Kidney epithelial cell (primary cell): ENCODE results near the gene PTGR2. TPM values are rescaled to one million over a fixed set of nuclear protein-coding genes. Genes with fewer than 3 reads are reported as not detected.
"Not testable (repeated sequence)": the region's sequence is repeated elsewhere in the genome, so short reads cannot be mapped to it uniquely, and the experiment has no call there.

Source experiments
- DNase-seq: peaks from one replicate; pipeline ENCODE4 v3.0.0-alpha.2; 2010; ENCODE audit warnings: low read depth
- H3K27me3 ChIP-seq: 2 replicates; pipeline ENCODE4 v1.6.0; 2011; ENCODE audit warnings: low read length; ENCODE audit not compliant: control insufficient read depth, insufficient read depth
- H3K36me3 ChIP-seq: 2 replicates; pipeline ENCODE4 v1.5.1; 2011; ENCODE audit warnings: low read length; ENCODE audit not compliant: control insufficient read depth, insufficient read depth
- H3K4me3 ChIP-seq: 2 replicates; pipeline ENCODE4 v1.5.1; 2011; ENCODE audit warnings: low read depth, mild to moderate bottlenecking, control low read depth, low read length
- CTCF ChIP-seq: IDR thresholded peaks from 2 replicates; pipeline ENCODE4 v1.5.1; 2011; ENCODE audit warnings: mild to moderate bottlenecking, moderate library complexity, low read length, control low read depth, inconsistent platforms; ENCODE audit not compliant: insufficient read depth, poor library complexity, severe bottlenecking
- total RNA-seq: library from RNA; depleted of rRNA; stranded (reverse); fragments of >200 nt; gene quantifications from 2 replicates; pipeline ENCODE4 v1.2.3, GENCODE V29; 2015

PTGR2 gene
- total RNA-seq, 1 donor from 2014 or later: 5.7 TPM

DNA sequence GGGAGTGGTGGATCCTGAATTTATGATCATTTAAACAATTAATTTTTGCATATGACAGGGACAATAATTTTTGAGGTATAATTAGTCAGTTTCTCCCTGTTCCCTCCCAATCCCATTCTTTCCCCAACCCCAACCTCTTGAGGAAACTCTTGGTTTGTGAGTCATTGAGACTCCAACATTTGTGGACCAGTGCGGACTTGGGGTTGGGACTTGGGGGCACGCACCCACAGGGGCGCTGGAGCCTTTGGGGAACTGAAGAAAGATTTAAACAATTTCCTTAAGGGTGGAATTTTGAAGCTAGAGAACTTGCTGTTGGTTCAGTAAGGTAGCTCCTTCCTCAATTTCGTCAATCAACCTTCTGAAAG, 17.4 kb upstream of the PTGR2 start:
- H3K27me3 ChIP-seq: no peaks in the 10 kb centered on the region
- no peak for DNase-seq
- H3K36me3 ChIP-seq: no peaks in the 10 kb centered on the region
- H3K4me3 ChIP-seq: no peak overlapping the region
- no peak for TF ChIP-seq CTCF

- DNase-seq, H3K27me3 ChIP-seq, H3K4me3 ChIP-seq, H3K36me3 ChIP-seq: not testable (repeated sequence)
Measured at GRCh38 chr14:73838293-73839034, 13.2 kb upstream of the PTGR2 start.

- no peak for TF ChIP-seq CTCF
Measured at GRCh38 chr14:73842201-73842600, 9.4 kb upstream of the PTGR2 start.

DNA sequence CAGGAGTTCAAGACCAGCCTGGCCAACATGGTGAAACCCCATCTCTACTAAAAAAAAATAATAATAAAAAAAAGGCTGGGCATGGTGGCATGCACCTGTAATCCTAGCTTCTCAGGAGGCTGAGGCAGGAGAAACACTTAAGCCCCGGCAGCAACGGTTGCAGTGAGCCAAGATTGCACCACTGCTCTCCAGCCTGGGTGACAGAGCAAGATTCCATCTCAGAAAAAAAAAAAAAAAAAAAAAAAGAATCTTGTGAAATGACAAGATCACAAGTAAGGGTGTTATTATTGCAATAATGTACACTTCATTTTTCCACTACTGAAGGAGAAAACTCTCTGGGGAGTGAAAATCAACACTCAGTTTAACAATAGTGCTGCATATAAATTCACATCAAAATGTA, 8.8 kb upstream of the PTGR2 start:
- TF ChIP-seq CTCF: no peak
- H3K27me3 ChIP-seq: no peaks in the 10 kb centered on the region

More at GRCh38 chr14:73842201-73842600, 9.4 kb upstream of the PTGR2 start:
- Histone ChIP-seq H3K27me3 (no peaks in the 10 kb centered on the region), H3K36me3 (no peaks in the 10 kb centered on the region), H3K4me3 (no peak overlapping the region)
- DNase-seq: no peak

DNA sequence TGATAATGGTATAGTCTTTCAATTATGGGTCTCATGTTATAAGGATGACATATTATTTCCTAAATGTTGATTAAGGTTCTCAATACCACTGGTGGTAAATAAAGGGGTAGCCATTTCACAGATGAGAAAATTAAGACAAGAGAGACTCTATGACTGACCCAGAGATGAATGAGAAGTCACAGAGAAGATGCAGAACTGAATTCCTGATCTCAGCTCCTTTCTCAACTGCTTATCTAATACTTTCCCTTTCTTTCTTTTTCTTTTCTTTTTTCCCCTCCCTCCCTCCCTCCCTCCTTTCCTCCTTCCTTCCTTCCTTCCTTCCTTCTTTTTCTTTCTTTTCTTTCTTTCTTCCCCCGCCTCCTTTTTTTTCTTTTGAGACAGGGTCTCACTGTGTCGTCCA, 8.3 kb upstream of the PTGR2 start:
- no peak for TF ChIP-seq CTCF
- H3K27me3 ChIP-seq: no peaks in the 10 kb centered on the region
- no peak for DNase-seq
- H3K4me3 ChIP-seq: no peak overlapping the region
- no peaks in the 10 kb centered on the region for H3K36me3 ChIP-seq

More for the DNA sequence above, 8.8 kb upstream of the PTGR2 start:
- no peak for DNase-seq
- H3K4me3 ChIP-seq: no peak overlapping the region
- H3K36me3 ChIP-seq: no peaks in the 10 kb centered on the region

- no peak overlapping the region for H3K4me3 ChIP-seq
- H3K36me3 ChIP-seq: no peaks in the 10 kb centered on the region
- no peaks in the 10 kb centered on the region for H3K27me3 ChIP-seq
- no peak for TF ChIP-seq CTCF
- DNase-seq: no peak
Measured at GRCh38 chr14:73846947-73847346, 4.7 kb upstream of the PTGR2 start.
